ENCODE measurements around the gene ATG16L2. TPM values are rescaled to one million over a fixed set of nuclear protein-coding genes. Genes with fewer than 3 reads are reported as not detected.
A peak's percentile ranks its signal among the peaks of the same experiment; 100 is the strongest.

ATG16L2 gene
- total and polyA plus RNA-seq, 9 of the 15 experiments (the other 6 are each of a cell fraction or from before 2014, with no cell fraction given): 0.18 to 11.2 (median 6.2) TPM

GRCh38 chr11:72813740-72814285 is 398 bp upstream of the ATG16L2 start (continued):
- TF ChIP-seq E2F1 (CRISPR knock-in tag; IDR thresholded peaks at IDR 0.05): 0 out of 2 replicates have a peak, but pooled peaks have one; percentile 44
- no peak for TF ChIP-seq ZNF780A (CRISPR knock-in tag; IDR thresholded peaks at IDR 0.05)
- TF ChIP-seq EWSR1 (IDR thresholded peaks at IDR 0.05; ENCODE audit: borderline replicate concordance, low read depth, partially characterized antibody): no peak
- TF ChIP-seq U2AF2 (optimal IDR thresholded peaks at IDR 0.05; ENCODE audit: low read depth, low read length): no peak
- TF ChIP-seq PCBP2 (IDR thresholded peaks at IDR 0.05; ENCODE audit: low read depth, low read length, poor library complexity, severe bottlenecking): no peak
- no peak; the same call in 1 of the 2 replicates for TF ChIP-seq ARID4B (CRISPR knock-in tag; IDR thresholded peaks at IDR 0.05)
- TF ChIP-seq SMAD3 (CRISPR knock-in tag; conservative IDR thresholded peaks at IDR 0.05): peak; percentile 69; the same call in 1 of the 2 replicates
- no peak for TF ChIP-seq CAMTA2 (CRISPR knock-in tag; conservative IDR thresholded peaks at IDR 0.05)
- no peak for TF ChIP-seq E2F4 (CRISPR knock-in tag; IDR thresholded peaks at IDR 0.05; ENCODE audit: low read depth)
- TF ChIP-seq ZNF695 (CRISPR knock-in tag; IDR thresholded peaks at IDR 0.05): no peak
- TF ChIP-seq TRIM24 (IDR thresholded peaks at IDR 0.05): no peak
- TF ChIP-seq SIN3A (IDR thresholded peaks at IDR 0.05; ENCODE audit: borderline replicate concordance in 2 of 2, control insufficient read depth in 1 of 2, low read depth in 2 of 2, low read length in 2 of 2): peak in 1 of 2 experiments; percentile 56; a peak in 1 of 4 replicates
- no peak for TF ChIP-seq PKNOX1 (IDR thresholded peaks at IDR 0.05)
- TF ChIP-seq MLX (CRISPR knock-in tag; conservative IDR thresholded peaks at IDR 0.05): no peak
- peak; percentile 59 for TF ChIP-seq GATA2 (CRISPR knock-in tag; IDR thresholded peaks at IDR 0.05)
- TF ChIP-seq CBX2 (IDR thresholded peaks at IDR 0.05; ENCODE audit: insufficient read depth, low read length, poor library complexity, severe bottlenecking): no peak
- no peak for TF ChIP-seq BRCA1 (IDR thresholded peaks at IDR 0.05)
- TF ChIP-seq BRCA1 (CRISPR knock-in tag; IDR thresholded peaks at IDR 0.05): no peak

All from K562 (cell line).